SK-N-SH treated with all-trans-retinoic acid at 6 μM for 48 hours (cell line): Measurements from ENCODE around the gene ASCL5.

Experiments
- ATAC-seq: fragments of 200-7000 bp; cut with Tn5 transposase; 3 replicates; pipeline ENCODE4 v1.9.1; 2020; ENCODE audit warnings: mild to moderate bottlenecking, moderate library complexity
- ARNTL ChIP-seq: fragments of 450-650 bp; formaldehyde crosslinking; IDR thresholded peaks from 2 replicates; pipeline ENCODE4 v1.5.0; 2020; ENCODE audit warnings: low read depth, mild to moderate bottlenecking, moderate library complexity, borderline replicate concordance
- BACH2 ChIP-seq: fragments of 250-450 bp; sonication (Bioruptor Pico); IDR thresholded peaks from 2 replicates; pipeline ENCODE4 v1.9.0; 2021; ENCODE audit warnings: mild to moderate bottlenecking, borderline replicate concordance
- CREB5 ChIP-seq: fragments of 250-450 bp; sonication (Bioruptor Pico); IDR thresholded peaks from 2 replicates; pipeline ENCODE4 v1.5.1; 2020; ENCODE audit warnings: low read depth, mild to moderate bottlenecking, moderate library complexity
- CSDC2 ChIP-seq: fragments of 250-450 bp; sonication (Bioruptor Pico); IDR thresholded peaks from 2 replicates; pipeline ENCODE4 v1.5.0; 2020; ENCODE audit warnings: mild to moderate bottlenecking, moderate library complexity
- ESRRG ChIP-seq: fragments of 250-450 bp; sonication (Bioruptor Pico); IDR thresholded peaks from 2 replicates; pipeline ENCODE4 v1.6.1; 2021; ENCODE audit warnings: mild to moderate bottlenecking
- ISL1 ChIP-seq: fragments of 250-450 bp; sonication (Bioruptor Pico); IDR thresholded peaks from 2 replicates; pipeline ENCODE4 v2.1.2; 2022; ENCODE audit warnings: mild to moderate bottlenecking, moderate library complexity
- OSR1 ChIP-seq: fragments of 250-450 bp; sonication (Bioruptor Pico); IDR thresholded peaks from 2 replicates; pipeline ENCODE4 v1.8.0; 2022; ENCODE audit warnings: moderate library complexity, mild to moderate bottlenecking, inconsistent platforms
- PATZ1 ChIP-seq: fragments of 250-450 bp; sonication (Bioruptor Pico); IDR thresholded peaks from 2 replicates; pipeline ENCODE4 v1.8.0; 2020; ENCODE audit warnings: mild to moderate bottlenecking, moderate library complexity, borderline replicate concordance
- POU6F1 ChIP-seq: fragments of 250-450 bp; sonication (Bioruptor Pico); IDR thresholded peaks from 2 replicates; pipeline ENCODE4 v1.8.0; 2021; ENCODE audit warnings: low read depth, mild to moderate bottlenecking, moderate library complexity, borderline replicate concordance
- PPARA ChIP-seq: fragments of 250-450 bp; sonication (Bioruptor Pico); IDR thresholded peaks from 2 replicates; pipeline ENCODE4 v1.5.0; 2020; ENCODE audit warnings: mild to moderate bottlenecking, borderline replicate concordance
- SNAI2 ChIP-seq: fragments of 250-450 bp; sonication (Bioruptor Pico); IDR thresholded peaks from 2 replicates; pipeline ENCODE4 v1.5.0; 2020; ENCODE audit warnings: mild to moderate bottlenecking, moderate library complexity
- TCF4 ChIP-seq: fragments of 250-450 bp; sonication (Bioruptor Pico); IDR thresholded peaks from 2 replicates; pipeline ENCODE4 v1.8.0; 2021; ENCODE audit warnings: mild to moderate bottlenecking, moderate library complexity, borderline replicate concordance
- TOX ChIP-seq: fragments of 250-450 bp; sonication (Bioruptor Pico); IDR thresholded peaks from 2 replicates; pipeline ENCODE4 v1.8.0; 2021; ENCODE audit warnings: mild to moderate bottlenecking, moderate library complexity, borderline replicate concordance
- TSHZ2 ChIP-seq: fragments of 250-450 bp; sonication (Bioruptor Pico); IDR thresholded peaks from 2 replicates; pipeline ENCODE4 v1.5.0; 2020; ENCODE audit warnings: mild to moderate bottlenecking, moderate library complexity
- ZC3H10 ChIP-seq: fragments of 250-450 bp; sonication (Bioruptor Pico); IDR thresholded peaks from 2 replicates; pipeline ENCODE4 v1.5.1; 2021; ENCODE audit warnings: mild to moderate bottlenecking, moderate library complexity
- ZFP30 ChIP-seq: fragments of 450-650 bp; formaldehyde crosslinking; IDR thresholded peaks from 2 replicates; pipeline ENCODE4 v1.5.0; 2022; ENCODE audit warnings: mild to moderate bottlenecking, moderate library complexity
- ZNF565 ChIP-seq: fragments of 450-650 bp; formaldehyde crosslinking; conservative IDR thresholded peaks from 2 replicates; pipeline ENCODE4 v1.5.0; 2020; ENCODE audit warnings: low read depth, mild to moderate bottlenecking, moderate library complexity
- ZNF8 ChIP-seq: fragments of 450-650 bp; formaldehyde crosslinking; IDR thresholded peaks from 2 replicates; pipeline ENCODE4 v1.5.0; 2020; ENCODE audit warnings: mild to moderate bottlenecking, moderate library complexity
- TF ChIP-seq, protein P1 (sequence below): fragments of 250-450 bp; sonication (Bioruptor Pico); IDR thresholded peaks from 2 replicates; pipeline ENCODE4 v1.5.1; 2021; ENCODE audit warnings: mild to moderate bottlenecking, moderate library complexity

The ASCL5 gene

GRCh38 chr1:201116091-201116490 is 10.9 kb downstream of the ASCL5 start (continued):
- TF ChIP-seq, protein P1, sequence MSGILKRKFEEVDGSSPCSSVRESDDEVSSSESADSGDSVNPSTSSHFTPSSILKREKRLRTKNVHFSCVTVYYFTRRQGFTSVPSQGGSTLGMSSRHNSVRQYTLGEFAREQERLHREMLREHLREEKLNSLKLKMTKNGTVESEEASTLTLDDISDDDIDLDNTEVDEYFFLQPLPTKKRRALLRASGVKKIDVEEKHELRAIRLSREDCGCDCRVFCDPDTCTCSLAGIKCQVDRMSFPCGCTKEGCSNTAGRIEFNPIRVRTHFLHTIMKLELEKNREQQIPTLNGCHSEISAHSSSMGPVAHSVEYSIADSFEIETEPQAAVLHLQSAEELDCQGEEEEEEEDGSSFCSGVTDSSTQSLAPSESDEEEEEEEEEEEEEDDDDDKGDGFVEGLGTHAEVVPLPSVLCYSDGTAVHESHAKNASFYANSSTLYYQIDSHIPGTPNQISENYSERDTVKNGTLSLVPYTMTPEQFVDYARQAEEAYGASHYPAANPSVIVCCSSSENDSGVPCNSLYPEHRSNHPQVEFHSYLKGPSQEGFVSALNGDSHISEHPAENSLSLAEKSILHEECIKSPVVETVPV = no peak
- TF ChIP-seq CSDC2 (CRISPR knock-in tag) (no peak), ESRRG (CRISPR knock-in tag) (no peak), PPARA (CRISPR knock-in tag) (no peak), ZFP30 (CRISPR knock-in tag) (no peak), ISL1 (CRISPR knock-in tag) (no peak), SNAI2 (CRISPR knock-in tag) (no peak), TOX (CRISPR knock-in tag) (no peak), TCF4 (CRISPR knock-in tag) (no peak), ZC3H10 (CRISPR knock-in tag) (no peak), ARNTL (CRISPR knock-in tag) (no peak)
- TF ChIP-seq, all 23 proteins: peak for 0

DNA sequence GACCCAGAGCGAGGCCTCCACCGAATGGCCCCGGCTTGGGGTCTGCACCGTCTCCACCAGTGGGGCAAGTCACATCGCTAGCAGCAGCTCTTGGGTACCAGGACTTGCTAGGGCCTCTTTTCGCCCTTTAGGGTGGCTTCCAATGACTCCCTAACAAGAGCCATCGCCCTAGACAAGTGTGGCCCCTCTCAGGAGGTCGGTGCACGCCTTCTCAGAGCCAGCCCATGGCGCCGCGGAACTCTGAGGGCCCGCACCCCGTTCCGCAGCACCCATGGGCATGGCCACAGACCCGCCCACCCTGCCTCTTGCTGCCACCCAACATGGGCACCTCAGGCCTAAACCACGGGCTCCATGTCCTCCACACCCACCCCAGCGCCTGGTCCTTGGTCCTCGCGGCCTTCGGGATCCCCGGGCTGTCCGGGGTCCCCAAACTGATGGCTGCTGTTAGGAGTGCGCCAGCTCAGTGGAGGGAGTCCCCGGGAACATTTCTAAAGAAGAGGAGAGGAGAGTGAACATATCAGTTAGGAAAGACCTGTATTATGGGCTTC is 11.5 kb downstream of the ASCL5 start:
- TF ChIP-seq ISL1 (CRISPR knock-in tag) (no peak), ZC3H10 (CRISPR knock-in tag) (no peak), CSDC2 (CRISPR knock-in tag) (no peak), TOX (CRISPR knock-in tag) (no peak), PATZ1 (CRISPR knock-in tag) (no peak), ZFP30 (CRISPR knock-in tag) (no peak)
- TF ChIP-seq, protein P1 = no peak
- no peak for ATAC-seq

DNA sequence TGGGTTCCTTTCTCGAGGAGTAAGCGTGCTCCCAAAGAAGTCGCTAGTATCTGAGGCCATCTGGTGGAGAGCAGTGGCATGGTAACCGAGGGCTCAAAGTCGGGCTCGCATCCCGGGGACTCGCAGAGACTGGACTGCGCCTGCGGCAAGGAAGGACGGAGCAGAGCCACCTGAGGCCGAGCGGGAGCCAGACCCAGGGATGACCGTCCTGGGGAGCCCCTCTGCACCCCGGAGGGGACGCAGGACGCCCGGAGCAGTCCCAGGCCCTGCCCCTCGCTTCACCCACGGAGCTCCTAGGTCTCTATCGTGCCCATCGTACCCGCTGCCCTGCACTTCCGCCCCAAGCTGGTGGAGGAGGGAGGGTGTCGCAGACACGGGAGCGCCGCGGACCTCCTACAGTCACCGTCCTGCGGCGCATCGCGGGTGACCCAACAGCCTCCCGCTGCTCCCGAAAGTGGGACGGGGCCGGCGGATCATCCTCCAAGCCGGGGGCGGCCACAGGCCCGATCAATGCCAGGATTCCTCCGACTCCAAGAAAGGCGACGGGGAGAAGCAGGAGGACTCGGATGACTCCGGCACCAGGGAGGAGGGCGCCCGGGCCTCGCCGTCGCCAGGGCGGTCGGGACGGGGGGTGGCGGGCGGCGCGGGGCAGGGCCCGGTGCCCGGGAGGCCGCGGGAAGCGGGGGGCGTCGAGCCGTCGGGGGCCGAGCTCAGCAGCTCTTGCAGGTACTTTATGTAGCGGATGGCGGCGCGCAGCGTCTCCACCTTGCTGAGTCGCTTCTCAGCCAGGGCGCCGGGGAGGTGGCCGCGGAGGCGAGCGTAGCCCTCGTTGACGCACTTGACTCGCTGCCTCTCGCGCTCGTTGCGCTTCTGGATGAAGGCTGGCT is 12.5 kb downstream of the ASCL5 start:
- peak; percentile 99 for ATAC-seq
- TF ChIP-seq TSHZ2 (CRISPR knock-in tag) = no peak
- TF ChIP-seq ARNTL (CRISPR knock-in tag) = no peak
- TF ChIP-seq ZFP30 (CRISPR knock-in tag) = no peak
- TF ChIP-seq BACH2 = no peak
- TF ChIP-seq OSR1 (CRISPR knock-in tag) = no peak
- TF ChIP-seq ESRRG (CRISPR knock-in tag) = no peak
- no peak for TF ChIP-seq PPARA (CRISPR knock-in tag)
- no peak for TF ChIP-seq PATZ1 (CRISPR knock-in tag)
- TF ChIP-seq, protein P1 = no peak
- no peak for TF ChIP-seq TCF4 (CRISPR knock-in tag)
- TF ChIP-seq CREB5 = no peak
- TF ChIP-seq ZNF8 = no peak
- no peak for TF ChIP-seq TOX (CRISPR knock-in tag)
- TF ChIP-seq ISL1 (CRISPR knock-in tag) = no peak
- no peak for TF ChIP-seq CSDC2 (CRISPR knock-in tag)
- TF ChIP-seq POU6F1 = no peak
- no peak for TF ChIP-seq ZC3H10 (CRISPR knock-in tag)
- no peak for TF ChIP-seq ZNF565 (CRISPR knock-in tag)
